ENCODE measurements around the gene FAN1. TPM values are rescaled to one million over a fixed set of nuclear protein-coding genes. Genes with fewer than 3 reads are reported as not detected.

FAN1 gene
- total and polyA plus RNA-seq, 2 of the 4 experiments (the other 2 are of a cell fraction): 7.6 to 12.4 TPM

GRCh38 chr15:30940359-30940758, 36.6 kb downstream of the FAN1 start:
- Histone ChIP-seq H3K18ac (ENCODE audit: low read depth, low read length) (no peak overlapping the region), H2AK5ac (ENCODE audit: low read depth, low read length) (no peak overlapping the region), H3K4me3 (ENCODE audit: insufficient read depth, low read depth, low read length) (no peak overlapping the region), H2AK9ac (replicated peaks; ENCODE audit: low read depth, low read length, poor library complexity) (no peak overlapping the region), H3K4me2 (ENCODE audit: low read depth, low read length) (no peak overlapping the region), H3K56ac (ENCODE audit: extremely low read depth, insufficient read depth, low read length) (no peak overlapping the region), H2BK120ac (ENCODE audit: low read depth, low read length) (no peak overlapping the region), H3K36me3 (ENCODE audit: control insufficient read depth, insufficient read depth, low read length) (peaks cover 35% of the 10 kb centered on the region), H4K20me1 (ENCODE audit: insufficient read depth, low read length) (no peaks in the 10 kb centered on the region), H4K5ac (ENCODE audit: low read depth, low read length) (no peak overlapping the region), H4K91ac (ENCODE audit: insufficient read depth, low read depth, low read length) (no peak overlapping the region), H2AFZ (replicated peaks; ENCODE audit: low read length, poor library complexity) (no peak overlapping the region), H3K9me1 (ENCODE audit: insufficient read depth, low read length) (peaks cover 3% of the 10 kb centered on the region; the same call in 1 of the 2 replicates), H4K8ac (ENCODE audit: low read depth in 2 of 2, low read length in 2 of 2) (no peak overlapping the region), H3K4ac (ENCODE audit: low read depth, low read length) (no peak overlapping the region), H3K9me3 (ENCODE audit: control insufficient read depth, insufficient read depth, low read length) (no peaks in the 10 kb centered on the region), H3K4me1 (ENCODE audit: control insufficient read depth, insufficient read depth, low read length) (no peaks in the 10 kb centered on the region), H2BK15ac (ENCODE audit: low read depth, low read length) (no peak overlapping the region), H3K27ac (ENCODE audit: insufficient read depth, low read length) (no peak overlapping the region), H3K9ac (ENCODE audit: low read depth, low read length) (no peak overlapping the region), H3K79me1 (ENCODE audit: low read depth in 1 of 2, low read length in 2 of 2) (no peaks in the 10 kb centered on the region), H2BK20ac (ENCODE audit: low read depth, low read length) (no peak overlapping the region), H3K14ac (replicated peaks; ENCODE audit: low read depth, low read length) (no peak overlapping the region), H3K23ac (ENCODE audit: low read depth, low read length) (no peak overlapping the region), H2BK5ac (ENCODE audit: low read depth, low read length, poor library complexity, severe bottlenecking) (no peak overlapping the region), H3K27me3 (ENCODE audit: control insufficient read depth, insufficient read depth, low read length) (no peaks in the 10 kb centered on the region)
- ATAC-seq (ENCODE audit: low read depth) (no peak), DNase-seq (no peak)
- in situ Hi-C loops (cut with MboI; ENCODE audit: low sequenced_read_pairs) (no loop called here), dilution Hi-C loops (cut with HindIII; ENCODE audit: low sequenced_read_pairs, unreplicated experiment) (no loop called here), intact Hi-C loops (cut with micrococcal nuclease) (loop anchor here (5.0 kb wide), 1 partner anchor 37 kb away; no protein-coding TSS in a partner anchor)
- 100% methylated on average over 1 of the region's 4 CpGs; no CpG with 5 or more reads in 1 of the 2 experiments for WGBS, 2 experiments (ENCODE audit: extremely low coverage in 2 of 2, insufficient read length in 1 of 2)
- no TSS peak for BruUV-seq (replicated peaks)
- POLR2A ChIA-PET (ENCODE audit: unreplicated experiment): no interaction called here
- CTCF ChIA-PET: no interaction called here
- no peak for TF ChIP-seq RFX5 (IDR thresholded peaks at IDR 0.05; ENCODE audit: low read depth, low read length)
- TF ChIP-seq POLR2A (IDR thresholded peaks at IDR 0.05; ENCODE audit: low read depth, low read length): no peak
- no peak for TF ChIP-seq RCOR1 (IDR thresholded peaks at IDR 0.05; ENCODE audit: insufficient replicate concordance, low read length)
- no peak for TF ChIP-seq CTCF (conservative IDR thresholded peaks at IDR 0.05; ENCODE audit: low read depth, low read length)
- TF ChIP-seq ELK1 (IDR thresholded peaks at IDR 0.05; ENCODE audit: borderline replicate concordance, low read depth, low read length): no peak
- no peak for TF ChIP-seq CHD1 (IDR thresholded peaks at IDR 0.05; ENCODE audit: low read depth, low read length)
- no peak for TF ChIP-seq SMC3 (IDR thresholded peaks at IDR 0.05; ENCODE audit: low read depth, low read length)
- no peak for TF ChIP-seq MAFK (IDR thresholded peaks at IDR 0.05; ENCODE audit: low read depth, low read length)
- TF ChIP-seq CEBPB (IDR thresholded peaks at IDR 0.05; ENCODE audit: low read depth, low read length): no peak
- no peak for TF ChIP-seq MAZ (IDR thresholded peaks at IDR 0.05; ENCODE audit: borderline replicate concordance, low read depth, low read length)
- no peak for TF ChIP-seq BHLHE40 (IDR thresholded peaks at IDR 0.05; ENCODE audit: low read depth, low read length)
- TF ChIP-seq FOS (IDR thresholded peaks at IDR 0.05; ENCODE audit: low read depth, low read length): no peak
- no peak for TF ChIP-seq RAD21 (IDR thresholded peaks at IDR 0.05; ENCODE audit: low read length)
